Measurements from ENCODE around the gene RASSF3. TPM values are rescaled to one million over a fixed set of nuclear protein-coding genes. Genes with fewer than 3 reads are reported as not detected.

RASSF3 gene
- total and polyA plus RNA-seq, 10 of the 15 experiments (the other 5 are each of a cell fraction or from before 2014, with no cell fraction given): 6.9 to 62.4 (median 30.3) TPM

- TF ChIP-seq MEF2A (IDR thresholded peaks at IDR 0.05; ENCODE audit: insufficient read depth, low read depth, low read length): 0 out of 2 replicates have a peak, but pooled peaks have one; percentile 13
- TF ChIP-seq E2F4 (IDR thresholded peaks at IDR 0.05; ENCODE audit: low read depth, low read length): no peak
- TF ChIP-seq BACH1 (IDR thresholded peaks at IDR 0.05; ENCODE audit: borderline replicate concordance): no peak; the same call in 1 of the 2 replicates
- TF ChIP-seq RAD51 (IDR thresholded peaks at IDR 0.05): no peak
- TF ChIP-seq POLR2AphosphoS2 (IDR thresholded peaks at IDR 0.05; ENCODE audit: low read depth, low read length): no peak
- no peak for TF ChIP-seq HSF1 (IDR thresholded peaks at IDR 0.05; ENCODE audit: low read depth, low read length)
- TF ChIP-seq MYC (IDR thresholded peaks at IDR 0.05; ENCODE audit: insufficient read depth, insufficient read length, insufficient replicate concordance, low read length, severe bottlenecking): no peak
- TF ChIP-seq NFIC (IDR thresholded peaks at IDR 0.05; ENCODE audit: low read depth, low read length): peak; percentile 42; the same call in 1 of the 2 replicates
- TF ChIP-seq NR2C1 (IDR thresholded peaks at IDR 0.05): no peak
- TF ChIP-seq SMAD5 (IDR thresholded peaks at IDR 0.05; ENCODE audit: low read depth): no peak
- TF ChIP-seq IKZF2 (IDR thresholded peaks at IDR 0.05): peak; percentile 86 to 89
- TF ChIP-seq NFYB (IDR thresholded peaks at IDR 0.05; ENCODE audit: insufficient read depth, low read depth, low read length): peak; percentile 76
- TF ChIP-seq ATF3 (IDR thresholded peaks at IDR 0.05; ENCODE audit: borderline replicate concordance, extremely low read depth, low read depth, low read length): no peak
- TF ChIP-seq SMARCA5 (IDR thresholded peaks at IDR 0.05): no peak; the same call in 1 of the 2 replicates
- TF ChIP-seq RFX5 (IDR thresholded peaks at IDR 0.05; ENCODE audit: low read depth, low read length): no peak
- no peak for TF ChIP-seq MLLT1 (IDR thresholded peaks at IDR 0.05)
- TF ChIP-seq STAT1 (conservative IDR thresholded peaks at IDR 0.05): no peak
- no peak for TF ChIP-seq PAX5 (IDR thresholded peaks at IDR 0.05; ENCODE audit: borderline replicate concordance, low read depth, low read length)
- no peak for TF ChIP-seq ZNF622 (IDR thresholded peaks at IDR 0.05)
- TF ChIP-seq ZNF687 (IDR thresholded peaks at IDR 0.05): no peak
These were observed 8.8 kb downstream of the RASSF3 start (continued) for GRCh38 chr12:64618953-64619590.
